HCT116 (cell line): Measurements from ENCODE around the gene CCL16.

ENCODE experiments used
- POLR2AphosphoS5 ChIP-seq: IDR thresholded peaks from 2 replicates; pipeline ENCODE4 v1.6.1; 2011; ENCODE audit warnings: mild to moderate bottlenecking, low read depth, low read length, moderate library complexity
- TF ChIP-seq, protein P1 (sequence below), 3 experiments: fragments of 200-600 bp in 1 of 3; sonication (generic) in 1 of 3; IDR thresholded peaks in 2 of 3; conservative IDR thresholded peaks in 1 of 3; 2 replicates each; pipeline ENCODE4 v1.5.1; 2012 to 2017; ENCODE audit warnings: low read depth in 2 of 3, low read length in 2 of 3, antibody characterized with exemption in 1 of 3, borderline replicate concordance in 1 of 3, control low read depth in 1 of 3, mild to moderate bottlenecking in 1 of 3, mixed read lengths in 1 of 3, mixed run types in 1 of 3, moderate library complexity in 1 of 3; ENCODE audit not compliant: insufficient read depth in 1 of 3

DNA sequence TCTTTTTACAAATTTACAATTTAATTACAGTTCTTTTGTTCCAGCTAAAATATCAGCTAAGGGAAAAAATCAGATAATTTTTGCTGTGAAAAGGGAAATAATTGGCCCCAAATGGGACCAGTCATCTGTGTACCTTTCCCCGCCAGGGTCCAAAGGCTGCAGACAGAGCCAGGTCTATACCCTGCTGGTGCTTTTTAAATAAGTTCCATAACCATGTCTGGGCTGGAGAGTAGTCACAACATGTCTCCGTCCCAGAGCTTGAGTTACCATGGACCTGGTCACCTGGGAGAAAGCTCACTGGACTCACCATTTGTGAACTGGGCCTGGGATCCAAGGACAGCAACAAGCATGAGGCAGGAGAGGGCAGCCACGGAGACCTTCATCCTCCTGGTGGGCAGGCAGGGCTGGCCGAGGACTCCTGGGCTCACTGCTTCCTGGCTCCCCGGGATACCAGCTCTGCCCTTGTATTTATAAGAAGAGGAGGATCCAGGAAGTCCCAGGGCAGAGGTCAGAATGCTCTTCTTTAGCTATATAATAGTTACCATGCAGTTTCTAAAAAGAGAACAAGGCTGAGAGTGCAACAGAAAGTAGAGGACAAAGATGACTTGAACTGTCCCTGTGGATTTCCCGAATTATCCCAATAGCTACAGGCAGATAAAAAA lies 19.9 kb upstream of the CCL16 start, which contains the start of gene CCL15:
- TF ChIP-seq, protein P1, sequence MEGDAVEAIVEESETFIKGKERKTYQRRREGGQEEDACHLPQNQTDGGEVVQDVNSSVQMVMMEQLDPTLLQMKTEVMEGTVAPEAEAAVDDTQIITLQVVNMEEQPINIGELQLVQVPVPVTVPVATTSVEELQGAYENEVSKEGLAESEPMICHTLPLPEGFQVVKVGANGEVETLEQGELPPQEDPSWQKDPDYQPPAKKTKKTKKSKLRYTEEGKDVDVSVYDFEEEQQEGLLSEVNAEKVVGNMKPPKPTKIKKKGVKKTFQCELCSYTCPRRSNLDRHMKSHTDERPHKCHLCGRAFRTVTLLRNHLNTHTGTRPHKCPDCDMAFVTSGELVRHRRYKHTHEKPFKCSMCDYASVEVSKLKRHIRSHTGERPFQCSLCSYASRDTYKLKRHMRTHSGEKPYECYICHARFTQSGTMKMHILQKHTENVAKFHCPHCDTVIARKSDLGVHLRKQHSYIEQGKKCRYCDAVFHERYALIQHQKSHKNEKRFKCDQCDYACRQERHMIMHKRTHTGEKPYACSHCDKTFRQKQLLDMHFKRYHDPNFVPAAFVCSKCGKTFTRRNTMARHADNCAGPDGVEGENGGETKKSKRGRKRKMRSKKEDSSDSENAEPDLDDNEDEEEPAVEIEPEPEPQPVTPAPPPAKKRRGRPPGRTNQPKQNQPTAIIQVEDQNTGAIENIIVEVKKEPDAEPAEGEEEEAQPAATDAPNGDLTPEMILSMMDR (IDR thresholded peaks at IDR 0.05 in 2 of 3, conservative IDR thresholded peaks at IDR 0.05 in 1 of 3; ENCODE audit: borderline replicate concordance in 1 of 3, insufficient read depth in 1 of 3, low read depth in 2 of 3, low read length in 2 of 3): no peak
- TF ChIP-seq POLR2AphosphoS5: no peak
